KOPT-K1 (cell line): ENCODE data around the gene TAF11L4.
"Not testable (repeated sequence)": the region's sequence is repeated elsewhere in the genome, so short reads cannot be mapped to it uniquely, and the experiment has no call there.

Experiments
- H3K27ac ChIP-seq: fragments of 200-600 bp; sonication (generic); 2 replicates; pipeline ENCODE4 v1.5.1; 2016; ENCODE audit warnings: antibody characterized with exemption, mild to moderate bottlenecking, low read depth, low read length; ENCODE audit not compliant: poor library complexity, severe bottlenecking
- H3K36me3 ChIP-seq: fragments of 200-600 bp; sonication (generic); 2 replicates; pipeline ENCODE4 v1.5.1; 2017; ENCODE audit warnings: antibody characterized with exemption, mild to moderate bottlenecking, low read length, moderate library complexity; ENCODE audit not compliant: insufficient read depth
- H3K9me3 ChIP-seq: fragments of 200-600 bp; sonication (generic); 2 replicates; pipeline ENCODE4 v1.5.1; 2017; ENCODE audit warnings: antibody characterized with exemption, low read length, mild to moderate bottlenecking; ENCODE audit not compliant: insufficient read depth, poor library complexity, severe bottlenecking

TAF11L4 gene

GRCh38 chr5:17524935-17525334 lies 3.3 kb downstream of the TAF11L4 start, which contains the start of gene TAF11L5:
TSS of gene TAF11L5 (plus strand) at chr5:17525235.
- not testable (repeated sequence) for H3K27ac ChIP-seq, H3K9me3 ChIP-seq, H3K36me3 ChIP-seq

GRCh38 chr5:17526504-17526903 lies 4.9 kb downstream of the TAF11L4 start:
- H3K27ac ChIP-seq, H3K9me3 ChIP-seq, H3K36me3 ChIP-seq: not testable (repeated sequence)

GRCh38 chr5:17528369-17528768 lies 6.8 kb downstream of the TAF11L4 start, which contains the start of gene TAF11L6:
TSS of gene TAF11L6 (plus strand) at chr5:17528669.
- not testable (repeated sequence) for H3K9me3 ChIP-seq, H3K36me3 ChIP-seq, H3K27ac ChIP-seq
